GM21367 (cell line): ENCODE measurements around the gene CEP192.
"Not testable (repeated sequence)": the region's sequence is repeated elsewhere in the genome, so short reads cannot be mapped to it uniquely, and the experiment has no call there.

Source experiments
- ATAC-seq: cut with Tn5 transposase; IDR thresholded peaks from one replicate; pipeline ENCODE4 v1.9.1; 2021; ENCODE audit not compliant: unreplicated experiment

CEP192 gene

GRCh38 chr18:13022644-13023043 lies 31.5 kb downstream of the CEP192 start:
- ATAC-seq: no peak

- ATAC-seq: no peak
Measured at GRCh38 chr18:13025233-13025632, 34.1 kb downstream of the CEP192 start.

GRCh38 chr18:13026583-13027270 lies 35.6 kb downstream of the CEP192 start:
- ATAC-seq: no peak

GRCh38 chr18:13028869-13029268 lies 37.7 kb downstream of the CEP192 start:
- ATAC-seq: no peak

GRCh38 chr18:13032173-13032572 lies 41.0 kb downstream of the CEP192 start:
- ATAC-seq: no peak

- ATAC-seq: no peak
Measured at GRCh38 chr18:13035249-13035914, 44.2 kb downstream of the CEP192 start.

- ATAC-seq: no peak
Measured at GRCh38 chr18:13036622-13037320, 45.6 kb downstream of the CEP192 start.

- ATAC-seq: no peak
Measured at GRCh38 chr18:13039806-13040205, 48.6 kb downstream of the CEP192 start.

- ATAC-seq: no peak
Measured at GRCh38 chr18:13043066-13043465, 51.9 kb downstream of the CEP192 start.

- ATAC-seq: no peak
Measured at GRCh38 chr18:13048061-13048595, 57.0 kb downstream of the CEP192 start.

GRCh38 chr18:13051159-13051558 lies 60.0 kb downstream of the CEP192 start:
- ATAC-seq: no peak

GRCh38 chr18:13051950-13052349 lies 60.8 kb downstream of the CEP192 start:
- ATAC-seq: no peak

GRCh38 chr18:13054336-13054735 lies 63.2 kb downstream of the CEP192 start:
- no peak for ATAC-seq

GRCh38 chr18:13061630-13062189 lies 70.5 kb downstream of the CEP192 start:
- no peak for ATAC-seq

GRCh38 chr18:13067124-13067523 lies 76.0 kb downstream of the CEP192 start:
- no peak for ATAC-seq

- ATAC-seq: no peak
Measured at GRCh38 chr18:13067966-13068365, 76.8 kb downstream of the CEP192 start.

- ATAC-seq: no peak
Measured at GRCh38 chr18:13070460-13070859, 79.3 kb downstream of the CEP192 start.

- no peak for ATAC-seq
Measured at GRCh38 chr18:13076886-13077285, 85.7 kb downstream of the CEP192 start.

GRCh38 chr18:13077473-13077872 lies 86.3 kb downstream of the CEP192 start:
- ATAC-seq: no peak

- ATAC-seq: not testable (repeated sequence)
Measured at GRCh38 chr18:13078065-13078464, 86.9 kb downstream of the CEP192 start.

- ATAC-seq: no peak
Measured at GRCh38 chr18:13086906-13087305, 95.7 kb downstream of the CEP192 start.
